ENCODE results near the gene PARP1. TPM values are rescaled to one million over a fixed set of nuclear protein-coding genes. Genes with fewer than 3 reads are reported as not detected.

Gene PARP1
- total RNA-seq, 4 donors from 2014 or later: 56.1 to 119 (median 85.0) TPM

GRCh38 chr1:226322986-226323385, 84.9 kb downstream of the PARP1 start:
- H3K4me1 ChIP-seq: no peaks in the 10 kb centered on the region
- no peak for TF ChIP-seq POLR2A (IDR thresholded peaks at IDR 0.05)
- TF ChIP-seq, protein P1, sequence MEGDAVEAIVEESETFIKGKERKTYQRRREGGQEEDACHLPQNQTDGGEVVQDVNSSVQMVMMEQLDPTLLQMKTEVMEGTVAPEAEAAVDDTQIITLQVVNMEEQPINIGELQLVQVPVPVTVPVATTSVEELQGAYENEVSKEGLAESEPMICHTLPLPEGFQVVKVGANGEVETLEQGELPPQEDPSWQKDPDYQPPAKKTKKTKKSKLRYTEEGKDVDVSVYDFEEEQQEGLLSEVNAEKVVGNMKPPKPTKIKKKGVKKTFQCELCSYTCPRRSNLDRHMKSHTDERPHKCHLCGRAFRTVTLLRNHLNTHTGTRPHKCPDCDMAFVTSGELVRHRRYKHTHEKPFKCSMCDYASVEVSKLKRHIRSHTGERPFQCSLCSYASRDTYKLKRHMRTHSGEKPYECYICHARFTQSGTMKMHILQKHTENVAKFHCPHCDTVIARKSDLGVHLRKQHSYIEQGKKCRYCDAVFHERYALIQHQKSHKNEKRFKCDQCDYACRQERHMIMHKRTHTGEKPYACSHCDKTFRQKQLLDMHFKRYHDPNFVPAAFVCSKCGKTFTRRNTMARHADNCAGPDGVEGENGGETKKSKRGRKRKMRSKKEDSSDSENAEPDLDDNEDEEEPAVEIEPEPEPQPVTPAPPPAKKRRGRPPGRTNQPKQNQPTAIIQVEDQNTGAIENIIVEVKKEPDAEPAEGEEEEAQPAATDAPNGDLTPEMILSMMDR (IDR thresholded peaks at IDR 0.05): no peak
- 91 to 100% methylated on average over 1 to 3 of the region's 3 CpGs for WGBS, 2 donors
- no peak overlapping the region for H3K4me3 ChIP-seq
- no peak for DNase-seq
- intact Hi-C loops (cut with DNase I): no loop called here
- no peaks in the 10 kb centered on the region for H3K9me3 ChIP-seq
- no peak overlapping the region for H3K27ac ChIP-seq
- no peaks in the 10 kb centered on the region for H3K36me3 ChIP-seq
- peaks cover 0 to 23% (median 0%) of the 10 kb centered on the region in 4 donors for H3K27me3 ChIP-seq

DNA sequence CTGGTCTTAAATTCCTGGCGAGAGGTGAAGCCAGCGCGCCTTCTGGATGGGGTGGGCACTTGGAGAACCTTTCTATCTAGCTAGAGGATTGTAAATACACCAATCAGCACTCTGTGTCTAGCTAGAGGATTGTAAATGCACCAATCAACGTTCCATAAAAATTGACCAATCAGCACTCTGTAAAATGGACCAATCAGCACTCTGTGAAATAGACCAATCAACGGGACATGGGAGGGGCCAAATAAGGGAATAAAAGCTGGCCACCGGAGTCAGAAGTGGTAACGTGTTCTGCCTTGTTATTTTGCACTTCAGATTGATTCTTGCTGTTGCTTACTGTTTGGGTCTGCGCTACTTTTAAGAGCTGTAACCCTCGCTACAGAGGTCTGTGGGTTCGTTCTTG, 87.0 kb downstream of the PARP1 start:
- H3K27ac ChIP-seq: no peak overlapping the region
- no peak overlapping the region for H3K4me3 ChIP-seq
- 87 to 88% methylated on average over 9 to 10 of the region's 10 CpGs for WGBS, 2 donors
- no peaks in the 10 kb centered on the region for H3K36me3 ChIP-seq
- peaks cover 0 to 23% (median 0%) of the 10 kb centered on the region in 4 donors for H3K27me3 ChIP-seq
- no peaks in the 10 kb centered on the region for H3K9me3 ChIP-seq
- intact Hi-C loops (cut with DNase I): no loop called here
- H3K4me1 ChIP-seq: no peaks in the 10 kb centered on the region
- no peak for DNase-seq
- no peak for TF ChIP-seq POLR2A (IDR thresholded peaks at IDR 0.05)
- TF ChIP-seq, protein P1 (IDR thresholded peaks at IDR 0.05): no peak

DNA sequence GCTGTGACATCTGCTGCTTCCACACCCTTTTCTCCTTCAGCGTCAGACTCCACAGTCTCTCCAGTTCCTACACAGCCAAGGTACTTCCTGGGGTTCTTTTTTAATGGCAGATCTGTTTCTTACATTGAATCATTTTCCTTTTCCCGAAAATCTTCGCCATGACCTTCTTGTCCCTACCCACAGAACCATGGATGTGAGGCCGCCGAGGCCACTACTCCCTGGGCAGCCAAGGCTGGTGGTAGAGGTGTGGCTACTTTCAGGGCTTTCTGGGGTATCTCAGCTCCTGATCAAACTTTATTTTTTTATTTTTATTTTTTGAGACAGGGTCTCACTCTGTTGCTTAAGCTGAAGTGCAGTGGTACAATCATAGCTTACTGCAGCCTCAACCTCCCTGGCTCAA, 89.4 kb downstream of the PARP1 start:
- TF ChIP-seq, protein P1 (IDR thresholded peaks at IDR 0.05): no peak
- no peak for TF ChIP-seq POLR2A (IDR thresholded peaks at IDR 0.05)
- no peaks in the 10 kb centered on the region for H3K4me1 ChIP-seq
- no peak overlapping the region for H3K4me3 ChIP-seq
- H3K27ac ChIP-seq: no peak overlapping the region
- WGBS, 2 donors: 87 to 96% methylated on average over 5 of the region's 5 CpGs
- DNase-seq: no peak
- no peaks in the 10 kb centered on the region for H3K36me3 ChIP-seq
- H3K27me3 ChIP-seq: peaks cover 0 to 23% (median 0%) of the 10 kb centered on the region in 4 donors
- H3K9me3 ChIP-seq: no peaks in the 10 kb centered on the region
- intact Hi-C loops (cut with DNase I): no loop called here

DNA sequence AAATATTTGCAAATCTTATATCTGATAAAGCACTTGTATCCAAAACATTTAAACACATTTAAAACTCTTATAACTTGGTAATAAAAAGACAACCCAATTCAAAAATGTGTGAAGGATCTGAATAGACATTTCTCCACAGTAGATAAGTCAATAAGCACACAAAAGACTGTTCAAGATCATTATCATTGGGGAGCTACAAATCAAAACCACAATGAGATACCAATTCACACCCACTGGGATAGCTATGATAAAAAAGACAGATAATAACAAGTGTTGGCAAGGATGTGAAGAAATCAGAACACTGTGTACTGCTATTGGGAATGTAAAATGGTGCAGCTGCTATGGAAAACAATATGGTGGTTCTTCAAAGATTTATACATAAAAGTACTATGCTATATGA, 93.8 kb downstream of the PARP1 start:
- TF ChIP-seq POLR2A (IDR thresholded peaks at IDR 0.05): no peak
- TF ChIP-seq, protein P1 (IDR thresholded peaks at IDR 0.05): no peak
- intact Hi-C loops (cut with DNase I): no loop called here
- peaks cover 0 to 9% (median 0%) of the 10 kb centered on the region in 4 donors for H3K27me3 ChIP-seq
- no peak overlapping the region for H3K27ac ChIP-seq
- DNase-seq: no peak
- H3K4me3 ChIP-seq: no peak overlapping the region
- H3K9me3 ChIP-seq: no peaks in the 10 kb centered on the region
- H3K36me3 ChIP-seq: no peaks in the 10 kb centered on the region
- peaks cover 5 to 20% (median 10%) of the 10 kb centered on the region in 3 donors for H3K4me1 ChIP-seq

GRCh38 chr1:226312065-226312464, 95.8 kb downstream of the PARP1 start:
- no peak for DNase-seq
- intact Hi-C loops (cut with DNase I): no loop called here
- Histone ChIP-seq H3K4me3 (no peak overlapping the region), H3K36me3 (no peaks in the 10 kb centered on the region), H3K27ac (no peak overlapping the region), H3K9me3 (no peaks in the 10 kb centered on the region), H3K4me1 (peaks cover 14 to 32% (median 17%) of the 10 kb centered on the region in 3 donors), H3K27me3 (no peaks in the 10 kb centered on the region)
- WGBS, 2 donors: 98 to 100% methylated on average over 2 of the region's 2 CpGs
- TF ChIP-seq POLR2A (IDR thresholded peaks at IDR 0.05): no peak
- TF ChIP-seq, protein P1 (IDR thresholded peaks at IDR 0.05): no peak

Measured in esophagus squamous epithelium (tissue), 5 donors.